GM12873 (cell line): ENCODE results near the gene KRT33B.

Source experiments
- TF ChIP-seq, protein P1 (sequence below): IDR thresholded peaks from 2 replicates; pipeline ENCODE4 v1.5.1; 2012; ENCODE audit warnings: low read depth, mild to moderate bottlenecking, moderate library complexity, low read length, control low read depth; ENCODE audit not compliant: insufficient read depth; ENCODE audit errors: missing control alignments

The KRT33B gene

DNA sequence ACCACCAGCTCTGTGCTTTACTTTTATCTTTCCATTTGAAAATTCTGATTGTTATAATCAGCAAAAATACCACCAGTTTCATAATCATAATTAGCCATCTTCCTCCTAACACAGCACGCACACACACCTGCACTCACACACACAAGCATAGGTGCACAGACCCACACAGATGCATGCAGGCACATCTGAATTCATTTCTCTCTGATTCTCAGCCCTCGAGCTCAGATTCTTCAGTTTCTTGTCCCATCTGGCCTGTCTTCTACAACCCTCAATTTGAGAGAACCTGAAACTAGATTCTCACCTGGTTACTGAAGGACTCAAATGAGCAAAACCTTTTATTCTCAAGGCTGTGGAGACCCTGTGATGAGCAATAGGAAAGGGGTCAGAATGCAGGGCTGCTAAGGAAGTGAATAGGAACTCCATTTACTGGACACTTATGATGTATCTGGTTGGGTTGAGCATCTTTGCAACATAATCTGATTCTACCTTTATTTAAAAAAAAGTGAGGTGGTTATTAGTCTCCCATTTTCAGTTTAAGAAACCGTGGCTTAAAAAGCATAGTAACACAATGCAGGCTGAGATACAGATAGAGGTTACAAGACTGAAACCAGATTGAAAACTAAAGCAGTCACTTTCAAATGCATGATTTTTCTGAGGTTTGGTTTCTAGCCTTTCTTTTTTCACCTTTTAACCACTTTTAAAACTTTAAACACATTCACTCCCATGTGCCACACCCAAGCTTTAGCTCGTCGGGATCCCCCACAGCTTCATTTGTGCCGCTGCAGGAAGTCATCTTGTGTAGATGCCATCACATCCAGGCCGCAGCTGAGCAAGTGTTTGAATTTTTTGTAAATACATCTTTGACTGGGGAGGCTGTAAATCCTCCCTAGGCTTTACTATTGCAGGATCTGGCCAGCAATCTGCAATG, 28.4 kb downstream of the KRT33B start:
- TF ChIP-seq, protein P1, sequence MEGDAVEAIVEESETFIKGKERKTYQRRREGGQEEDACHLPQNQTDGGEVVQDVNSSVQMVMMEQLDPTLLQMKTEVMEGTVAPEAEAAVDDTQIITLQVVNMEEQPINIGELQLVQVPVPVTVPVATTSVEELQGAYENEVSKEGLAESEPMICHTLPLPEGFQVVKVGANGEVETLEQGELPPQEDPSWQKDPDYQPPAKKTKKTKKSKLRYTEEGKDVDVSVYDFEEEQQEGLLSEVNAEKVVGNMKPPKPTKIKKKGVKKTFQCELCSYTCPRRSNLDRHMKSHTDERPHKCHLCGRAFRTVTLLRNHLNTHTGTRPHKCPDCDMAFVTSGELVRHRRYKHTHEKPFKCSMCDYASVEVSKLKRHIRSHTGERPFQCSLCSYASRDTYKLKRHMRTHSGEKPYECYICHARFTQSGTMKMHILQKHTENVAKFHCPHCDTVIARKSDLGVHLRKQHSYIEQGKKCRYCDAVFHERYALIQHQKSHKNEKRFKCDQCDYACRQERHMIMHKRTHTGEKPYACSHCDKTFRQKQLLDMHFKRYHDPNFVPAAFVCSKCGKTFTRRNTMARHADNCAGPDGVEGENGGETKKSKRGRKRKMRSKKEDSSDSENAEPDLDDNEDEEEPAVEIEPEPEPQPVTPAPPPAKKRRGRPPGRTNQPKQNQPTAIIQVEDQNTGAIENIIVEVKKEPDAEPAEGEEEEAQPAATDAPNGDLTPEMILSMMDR: no peak

DNA sequence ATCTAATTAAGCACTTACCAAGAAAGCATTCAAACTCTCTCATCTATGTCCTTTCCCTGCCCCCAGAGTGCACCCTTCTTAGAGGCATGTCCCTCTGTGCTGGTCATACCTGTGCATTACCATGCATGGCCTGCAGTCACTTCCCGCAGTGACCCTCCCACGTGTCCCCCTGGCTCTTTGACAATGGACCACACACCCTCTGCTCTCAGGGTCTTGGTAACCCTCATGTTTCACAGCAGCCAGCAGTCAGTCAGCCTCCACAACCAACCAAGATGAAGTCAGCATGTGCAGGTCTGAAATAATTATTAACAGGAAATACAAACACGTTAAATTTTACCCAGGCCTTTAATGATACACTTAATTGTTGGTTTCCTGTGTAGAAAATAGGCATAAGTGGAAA, 29.1 kb downstream of the KRT33B start:
- TF ChIP-seq, protein P1: no peak

DNA sequence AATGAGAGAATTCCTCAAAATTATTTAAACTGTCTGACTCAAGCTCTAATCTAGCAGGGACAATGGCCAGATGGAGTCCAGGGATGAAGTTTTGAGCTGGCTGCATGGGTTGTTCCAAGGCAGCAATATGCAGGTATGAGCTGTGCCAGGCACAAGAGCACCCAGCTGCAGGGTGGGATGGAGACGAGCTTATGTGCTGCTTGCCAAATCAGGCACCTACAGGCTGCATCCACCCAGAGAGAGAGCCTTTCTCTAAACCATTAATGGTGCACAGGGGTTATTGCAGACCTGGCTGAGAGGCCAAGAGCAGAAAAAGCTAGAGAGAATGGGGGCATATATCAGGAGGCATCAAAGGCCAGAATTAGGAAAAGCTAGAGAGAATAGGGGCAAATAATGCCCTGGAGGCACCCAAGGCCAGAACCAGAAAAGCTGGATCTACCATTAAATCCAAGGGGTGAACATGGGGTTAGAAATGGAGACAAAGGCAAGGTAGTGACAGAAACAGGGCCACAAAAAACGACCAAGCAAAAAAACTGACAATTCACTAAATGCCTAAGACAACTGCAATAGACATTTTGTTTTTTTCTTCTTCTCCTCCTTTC, 29.9 kb downstream of the KRT33B start:
- TF ChIP-seq, protein P1: no peak

DNA sequence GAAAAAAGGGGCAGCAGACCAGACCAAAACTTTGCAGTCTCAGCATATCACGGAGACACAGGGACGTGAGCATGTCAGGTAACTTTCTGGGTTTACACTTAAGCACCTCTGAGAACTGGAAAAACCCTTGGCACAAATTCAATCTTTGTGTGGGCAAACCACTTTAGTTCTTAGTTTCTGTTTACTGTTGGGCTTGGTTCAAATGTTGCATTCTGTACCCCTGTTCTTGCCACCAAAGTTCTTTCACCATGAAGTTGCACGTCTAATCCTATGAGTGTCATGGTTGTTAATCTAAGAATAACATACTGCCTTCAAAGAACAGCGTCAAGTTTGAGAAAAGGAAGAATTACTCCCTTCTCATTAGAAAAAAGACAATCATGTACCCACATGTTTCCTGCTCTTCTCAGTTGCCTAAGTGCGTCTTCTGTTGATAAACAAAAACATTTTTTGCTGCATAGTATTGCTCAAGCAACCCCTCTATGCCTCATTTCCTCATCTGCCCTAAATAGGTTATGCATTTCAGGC, 30.6 kb downstream of the KRT33B start:
- TF ChIP-seq, protein P1: no peak

DNA sequence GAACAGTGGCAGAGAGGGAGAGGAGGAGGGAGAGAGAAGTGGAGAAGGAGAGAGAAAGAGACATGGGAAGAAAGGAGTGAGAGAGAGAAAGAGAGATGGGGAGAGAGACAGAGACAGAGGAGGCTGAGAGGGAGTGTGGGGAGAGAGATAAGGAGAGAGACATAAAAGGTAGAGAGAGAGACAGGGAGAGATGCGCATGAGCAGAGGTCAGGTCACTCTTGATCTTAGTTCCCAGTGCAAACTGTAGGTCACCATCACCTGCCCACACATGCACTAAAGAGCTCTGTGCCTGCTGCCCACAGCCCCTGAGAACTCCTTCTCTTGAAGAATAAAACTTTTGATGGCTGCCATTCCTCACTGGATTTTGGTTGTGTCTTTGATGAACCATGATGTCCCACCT, 33.9 kb downstream of the KRT33B start:
- TF ChIP-seq, protein P1: no peak

DNA sequence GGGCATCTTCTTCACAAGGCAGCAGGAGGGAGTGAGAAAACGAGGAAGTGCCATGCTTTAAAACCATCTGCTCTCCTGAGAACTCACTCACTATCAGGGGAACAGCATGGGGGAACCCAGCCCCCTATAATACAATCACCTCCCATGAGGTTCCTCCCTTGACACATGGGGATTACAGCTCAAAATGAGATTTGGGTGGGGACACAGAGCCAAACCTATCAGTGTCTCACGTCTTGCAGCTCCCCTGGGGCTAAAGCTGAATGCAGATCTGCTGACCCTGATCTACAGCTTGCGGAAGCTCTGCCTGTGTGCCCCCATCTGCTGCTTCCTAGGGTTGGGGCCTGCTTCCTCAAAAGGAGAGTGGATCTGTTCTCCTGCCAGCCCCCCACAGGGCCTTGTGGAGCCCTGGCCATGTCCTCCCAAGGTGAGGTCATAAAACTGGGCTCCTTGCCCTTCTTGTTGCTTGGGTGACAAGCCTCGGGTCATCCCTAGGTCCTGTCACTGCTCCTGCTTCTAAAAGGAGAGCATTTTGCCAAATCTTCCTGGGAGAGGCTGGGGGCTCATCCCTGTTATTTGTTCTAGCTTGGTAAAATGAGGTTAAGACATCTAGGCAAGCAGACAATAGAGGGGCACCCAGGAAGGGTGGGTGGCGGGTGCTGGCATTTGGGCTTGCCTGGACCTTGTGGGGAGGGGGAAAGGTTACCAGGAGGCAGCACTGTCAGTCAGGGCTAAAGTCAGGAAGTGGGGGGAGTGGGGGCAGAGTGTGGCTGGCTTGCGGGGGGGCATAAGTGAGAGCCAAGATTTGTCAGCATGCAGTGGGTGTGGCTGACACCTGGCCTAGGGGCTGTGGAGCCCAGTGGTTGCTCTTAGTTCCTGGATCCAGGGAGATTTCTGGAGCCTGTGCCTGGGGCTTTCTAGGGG, 35.0 kb downstream of the KRT33B start:
- TF ChIP-seq, protein P1: no peak

DNA sequence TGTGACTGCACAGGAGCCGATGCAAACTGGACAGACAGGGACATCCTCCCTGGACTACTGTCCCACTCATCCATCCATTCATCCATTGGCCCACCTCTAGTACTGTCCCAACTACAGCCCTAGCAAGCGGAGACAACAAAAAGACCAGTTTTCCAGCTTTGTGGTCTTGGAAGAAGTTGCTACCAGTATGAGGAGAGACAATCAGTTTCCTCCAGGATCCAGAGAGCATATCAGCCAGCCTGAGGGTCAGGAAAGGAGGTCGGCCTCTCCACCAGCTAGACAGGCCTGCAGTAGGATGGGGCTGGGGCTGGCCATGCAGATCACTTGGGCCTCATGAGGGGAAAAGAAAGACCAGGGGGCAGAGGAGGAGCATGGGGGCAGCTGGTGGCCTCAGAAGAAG, 35.8 kb downstream of the KRT33B start:
- TF ChIP-seq, protein P1: no peak
